BLaER1 treated with 17β-estradiol and CSF1 and Interleukin-3, amounts not matched to agents 10 nM and 100 nM (cell line): ENCODE measurements around the gene ERVMER34-1.

Source experiments
- H3K27ac ChIP-seq, 11 experiments: shearing (Covaris generic); formaldehyde crosslinking; 2 replicates each; pipeline ENCODE4 v1.8.1; 2022
- H3K27me3 ChIP-seq, 11 experiments: shearing (Covaris generic); formaldehyde crosslinking; 2 replicates each; pipeline ENCODE4 v1.8.1; 2022
- H3K36me3 ChIP-seq, 11 experiments: shearing (Covaris generic); formaldehyde crosslinking; 2 replicates each; pipeline ENCODE4 v1.8.1; 2022
- H3K4me1 ChIP-seq, 10 experiments: shearing (Covaris generic); formaldehyde crosslinking; 2 replicates each; pipeline ENCODE4 v1.8.1; 2022
- H3K4me2 ChIP-seq, 11 experiments: shearing (Covaris generic); formaldehyde crosslinking; 2 replicates each; pipeline ENCODE4 v1.8.1; 2022
- H3K4me3 ChIP-seq, 10 experiments: shearing (Covaris generic); formaldehyde crosslinking; 2 replicates each; pipeline ENCODE4 v1.8.1; 2022
- H3K9ac ChIP-seq, 11 experiments: shearing (Covaris generic); formaldehyde crosslinking; 2 replicates each; pipeline ENCODE4 v1.8.1; 2022
- H3K9me3 ChIP-seq, 11 experiments: shearing (Covaris generic); formaldehyde crosslinking; replicated peaks in 1 of 11; 2 replicates each; pipeline ENCODE4 v1.8.1; 2022
- H4K20me1 ChIP-seq, 11 experiments: shearing (Covaris generic); formaldehyde crosslinking; 2 replicates each; pipeline ENCODE4 v1.8.1; 2022
- Cebpa-rat ChIP-seq, 11 experiments: shearing (Covaris generic); IDR thresholded peaks; 2 replicates each; pipeline ENCODE4 v1.8.1; 2022

The ERVMER34-1 gene, protein sequence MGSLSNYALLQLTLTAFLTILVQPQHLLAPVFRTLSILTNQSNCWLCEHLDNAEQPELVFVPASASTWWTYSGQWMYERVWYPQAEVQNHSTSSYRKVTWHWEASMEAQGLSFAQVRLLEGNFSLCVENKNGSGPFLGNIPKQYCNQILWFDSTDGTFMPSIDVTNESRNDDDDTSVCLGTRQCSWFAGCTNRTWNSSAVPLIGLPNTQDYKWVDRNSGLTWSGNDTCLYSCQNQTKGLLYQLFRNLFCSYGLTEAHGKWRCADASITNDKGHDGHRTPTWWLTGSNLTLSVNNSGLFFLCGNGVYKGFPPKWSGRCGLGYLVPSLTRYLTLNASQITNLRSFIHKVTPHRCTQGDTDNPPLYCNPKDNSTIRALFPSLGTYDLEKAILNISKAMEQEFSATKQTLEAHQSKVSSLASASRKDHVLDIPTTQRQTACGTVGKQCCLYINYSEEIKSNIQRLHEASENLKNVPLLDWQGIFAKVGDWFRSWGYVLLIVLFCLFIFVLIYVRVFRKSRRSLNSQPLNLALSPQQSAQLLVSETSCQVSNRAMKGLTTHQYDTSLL

GRCh38 chr4:52750819-52751486 is at the start of gene ERVMER34-1:
Gene ERVMER34-1, minus strand, starts transcription at chr4:52751425. Its CDS starts 5,905 bp downstream, at chr4:52745520.
- Histone ChIP-seq H3K4me2 (no peak within 1 kb of the TSS), H3K4me3 (no peak within 1 kb of the TSS), H3K9ac (no peak within 1 kb of the TSS), H4K20me1 (no peaks in the 10 kb centered on the region), H3K27ac (no peak within 1 kb of the TSS), H3K4me1 (peaks cover 0 to 10% (median 0%) of the 10 kb centered on the region in 10 experiments; a peak in 2 of 20 replicates), H3K9me3 (peaks cover 19 to 37% (median 30%) of the 10 kb centered on the region in 11 experiments), H3K36me3 (no peaks in the 10 kb centered on the region), H3K27me3 (no peaks in the 10 kb centered on the region)
- TF ChIP-seq Cebpa-rat (IDR thresholded peaks at IDR 0.05): no peak

DNA sequence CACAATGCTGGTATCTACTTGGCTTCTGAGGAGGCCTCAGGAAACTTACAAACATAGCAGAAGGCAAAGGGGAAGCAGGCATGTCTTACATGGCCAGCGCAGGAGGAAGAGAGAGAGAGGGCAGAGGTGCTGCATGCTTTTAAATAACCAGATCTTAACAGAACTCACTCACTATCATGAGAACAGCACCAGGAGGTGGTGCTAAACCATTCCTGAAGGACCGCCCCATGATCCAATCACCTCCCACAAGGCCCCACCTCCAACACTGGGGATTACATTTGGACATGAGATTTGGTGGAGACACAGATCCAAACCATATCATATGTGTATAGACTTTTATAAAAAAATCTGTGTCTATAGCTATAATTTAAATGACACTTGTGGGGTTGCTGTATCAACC is 48.6 kb upstream of the ERVMER34-1 start:
- Histone ChIP-seq H4K20me1 (no peaks in the 10 kb centered on the region), H3K27me3 (no peaks in the 10 kb centered on the region), H3K9me3 (peaks cover 4 to 25% (median 15%) of the 10 kb centered on the region in 11 experiments; a peak in 15 of 22 replicates), H3K9ac (no peak overlapping the region), H3K4me1 (0 out of 20 replicates have a peak, but pooled peaks cover 0 to 4% (median 0%) of the 10 kb centered on the region in 10 experiments), H3K27ac (no peak overlapping the region), H3K4me3 (no peak overlapping the region), H3K36me3 (no peaks in the 10 kb centered on the region), H3K4me2 (no peak overlapping the region)
- TF ChIP-seq Cebpa-rat (IDR thresholded peaks at IDR 0.05): no peak

GRCh38 chr4:52795533-52795932 is 44.3 kb upstream of the ERVMER34-1 start:
- no peak overlapping the region for H3K4me2 ChIP-seq
- H3K9me3 ChIP-seq: peaks cover 0 to 7% (median 5%) of the 10 kb centered on the region in 11 experiments; a peak in 8 of 22 replicates
- no peaks in the 10 kb centered on the region for H3K27me3 ChIP-seq
- H3K36me3 ChIP-seq: no peaks in the 10 kb centered on the region
- H3K27ac ChIP-seq: no peak overlapping the region
- 0 out of 20 replicates have a peak, but pooled peaks cover 0 to 4% (median 0%) of the 10 kb centered on the region in 10 experiments for H3K4me1 ChIP-seq
- no peak for TF ChIP-seq Cebpa-rat (IDR thresholded peaks at IDR 0.05)
- H4K20me1 ChIP-seq: no peaks in the 10 kb centered on the region
- no peak overlapping the region for H3K9ac ChIP-seq
- no peak overlapping the region for H3K4me3 ChIP-seq

DNA sequence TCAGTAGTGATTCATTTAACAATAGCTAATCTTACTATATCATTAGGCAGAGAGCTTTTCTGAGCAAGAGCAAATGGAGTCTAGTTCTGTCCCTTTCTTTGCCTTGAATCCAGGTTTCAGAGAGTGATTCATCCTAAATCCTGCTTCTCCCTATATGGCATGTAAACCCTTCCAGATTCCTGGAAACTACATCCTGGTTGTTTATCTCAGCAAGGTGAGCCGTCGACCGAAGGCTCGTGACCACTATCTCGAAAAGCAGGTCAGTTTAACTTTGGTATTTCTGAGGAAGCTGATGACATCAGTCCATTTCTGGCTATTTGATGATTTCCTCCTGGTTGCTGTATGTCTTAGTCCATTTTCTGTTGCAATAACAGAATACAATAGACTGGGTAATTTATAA is 40.7 kb upstream of the ERVMER34-1 start:
- no peak for TF ChIP-seq Cebpa-rat (IDR thresholded peaks at IDR 0.05)
- Histone ChIP-seq H3K9me3 (no peaks in the 10 kb centered on the region; a peak in 1 of 22 replicates), H4K20me1 (no peaks in the 10 kb centered on the region)

DNA sequence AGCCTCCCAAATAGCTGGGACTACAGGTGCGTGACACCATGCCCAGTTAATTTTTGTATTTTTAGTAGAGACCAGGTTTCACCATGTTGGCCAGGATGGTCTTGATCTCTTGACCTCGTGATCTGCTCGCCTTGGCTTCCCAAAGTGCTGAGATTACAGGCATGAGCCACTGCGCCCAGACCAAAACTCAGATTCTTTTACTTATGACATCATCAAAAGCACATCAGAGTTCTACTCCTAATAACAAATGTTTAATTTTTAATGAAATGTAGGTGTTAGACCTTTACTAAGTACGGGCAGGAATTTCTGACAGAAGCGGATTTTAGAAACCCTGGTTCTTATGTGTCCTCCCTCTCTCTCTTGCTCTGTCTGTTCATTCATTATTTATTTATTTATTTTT is 38.5 kb upstream of the ERVMER34-1 start:
- Histone ChIP-seq H3K27me3 (no peaks in the 10 kb centered on the region), H3K36me3 (no peaks in the 10 kb centered on the region), H3K27ac (no peak overlapping the region), H3K9ac (no peak overlapping the region), H4K20me1 (no peaks in the 10 kb centered on the region), H3K4me1 (no peaks in the 10 kb centered on the region), H3K9me3 (no peaks in the 10 kb centered on the region), H3K4me2 (no peak overlapping the region), H3K4me3 (no peak overlapping the region)
- TF ChIP-seq Cebpa-rat (IDR thresholded peaks at IDR 0.05): no peak

More for the DNA sequence above, 40.7 kb upstream of the ERVMER34-1 start:
- H3K36me3 ChIP-seq: no peaks in the 10 kb centered on the region
- H3K4me2 ChIP-seq: no peak overlapping the region
- no peak overlapping the region for H3K27ac ChIP-seq
- no peak overlapping the region for H3K9ac ChIP-seq
- no peaks in the 10 kb centered on the region for H3K27me3 ChIP-seq
- no peak overlapping the region for H3K4me3 ChIP-seq
- no peaks in the 10 kb centered on the region for H3K4me1 ChIP-seq

DNA sequence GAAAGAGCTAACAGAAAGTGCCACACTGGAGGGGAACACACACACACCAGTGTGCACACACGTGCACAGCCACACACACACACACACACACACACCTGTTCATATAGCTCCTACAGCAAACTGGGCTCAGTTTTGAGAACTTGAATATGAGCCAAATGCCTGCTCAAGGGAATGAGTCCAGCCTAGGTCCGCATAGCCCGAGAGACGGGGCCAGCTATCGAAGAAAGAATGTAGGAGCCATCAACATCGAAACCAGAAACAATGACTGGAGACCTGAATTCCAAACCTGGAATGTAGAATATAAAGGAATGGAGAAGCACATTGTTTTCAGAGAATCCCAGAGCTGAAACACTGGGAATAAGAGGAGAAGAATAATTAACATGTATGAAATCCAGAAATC is 37.6 kb upstream of the ERVMER34-1 start:
- no peaks in the 10 kb centered on the region for H4K20me1 ChIP-seq
- peaks cover 0 to 6% (median 0%) of the 10 kb centered on the region in 11 experiments; a peak in 3 of 22 replicates for H3K9me3 ChIP-seq
- H3K4me2 ChIP-seq: no peak overlapping the region
- no peak overlapping the region for H3K9ac ChIP-seq
- no peak for TF ChIP-seq Cebpa-rat (IDR thresholded peaks at IDR 0.05)
- H3K4me3 ChIP-seq: no peak overlapping the region
- no peaks in the 10 kb centered on the region for H3K27me3 ChIP-seq
- no peak overlapping the region for H3K27ac ChIP-seq
- H3K4me1 ChIP-seq: no peaks in the 10 kb centered on the region
- H3K36me3 ChIP-seq: no peaks in the 10 kb centered on the region

- H4K20me1 ChIP-seq: no peaks in the 10 kb centered on the region
- H3K4me3 ChIP-seq: no peak overlapping the region
- H3K4me1 ChIP-seq: no peaks in the 10 kb centered on the region
- no peak overlapping the region for H3K27ac ChIP-seq
- H3K27me3 ChIP-seq: no peaks in the 10 kb centered on the region
- no peak overlapping the region for H3K4me2 ChIP-seq
- H3K36me3 ChIP-seq: no peaks in the 10 kb centered on the region
- TF ChIP-seq Cebpa-rat (IDR thresholded peaks at IDR 0.05): no peak
- H3K9me3 ChIP-seq: peaks cover 0 to 6% (median 0%) of the 10 kb centered on the region in 11 experiments; a peak in 3 of 22 replicates
- H3K9ac ChIP-seq: no peak overlapping the region
These were observed 31.8 kb upstream of the ERVMER34-1 start for GRCh38 chr4:52783069-52783468.

- Histone ChIP-seq H3K4me3 (no peak overlapping the region), H3K36me3 (no peaks in the 10 kb centered on the region), H3K4me2 (no peak overlapping the region), H3K27me3 (no peaks in the 10 kb centered on the region), H3K27ac (no peak overlapping the region), H4K20me1 (no peaks in the 10 kb centered on the region), H3K4me1 (no peaks in the 10 kb centered on the region), H3K9ac (no peak overlapping the region), H3K9me3 (peaks cover 0 to 6% (median 0%) of the 10 kb centered on the region in 11 experiments; a peak in 3 of 22 replicates)
- no peak for TF ChIP-seq Cebpa-rat (IDR thresholded peaks at IDR 0.05)
These were observed 29.6 kb upstream of the ERVMER34-1 start for GRCh38 chr4:52780617-52781354.

DNA sequence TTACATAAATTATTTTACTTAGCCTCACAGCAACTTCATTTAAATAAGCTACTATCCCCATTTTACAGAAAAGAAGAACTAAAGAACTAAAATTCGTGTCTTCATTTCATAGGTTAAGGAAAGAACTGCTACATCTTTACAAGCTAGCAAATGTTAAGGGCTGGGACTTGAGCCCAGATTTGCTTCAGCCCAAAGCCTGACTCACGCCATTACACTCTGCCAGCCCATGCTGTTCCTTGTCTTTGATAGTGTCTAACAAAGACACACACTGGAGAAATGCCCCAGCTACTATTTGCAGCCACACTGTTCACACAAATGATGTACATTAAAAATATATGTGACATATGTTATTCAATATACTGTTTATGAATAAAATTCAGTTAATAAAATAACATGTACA is 29.0 kb upstream of the ERVMER34-1 start:
- no peak overlapping the region for H3K4me3 ChIP-seq
- H4K20me1 ChIP-seq: no peaks in the 10 kb centered on the region
- H3K36me3 ChIP-seq: no peaks in the 10 kb centered on the region
- no peaks in the 10 kb centered on the region for H3K27me3 ChIP-seq
- H3K9ac ChIP-seq: no peak overlapping the region
- no peak overlapping the region for H3K27ac ChIP-seq
- H3K9me3 ChIP-seq: peaks cover 0 to 6% (median 0%) of the 10 kb centered on the region in 11 experiments; a peak in 3 of 22 replicates
- H3K4me1 ChIP-seq: no peaks in the 10 kb centered on the region
- H3K4me2 ChIP-seq: no peak overlapping the region
- no peak for TF ChIP-seq Cebpa-rat (IDR thresholded peaks at IDR 0.05)
